Loucy (cell line): Measurements from ENCODE around the gene HS6ST1.

Experiments used
- H2AFZ ChIP-seq: fragments of 200-600 bp; sonication (generic); 2 replicates; pipeline ENCODE4 v1.6.0; 2016; ENCODE audit warnings: antibody characterized with exemption, mild to moderate bottlenecking, low read length, moderate library complexity
- H3F3A ChIP-seq: fragments of 200-600 bp; 2 replicates; pipeline ENCODE4 v1.6.0; 2016; ENCODE audit warnings: antibody characterized with exemption, low read depth, mild to moderate bottlenecking
- H3K27me3 ChIP-seq: fragments of 200-600 bp; sonication (generic); 2 replicates; pipeline ENCODE4 v1.6.1; 2014; ENCODE audit warnings: low read length, mild to moderate bottlenecking; ENCODE audit not compliant: insufficient read depth, poor library complexity, severe bottlenecking
- H3K36me3 ChIP-seq: fragments of 200-600 bp; sonication (generic); 2 replicates; pipeline ENCODE4 v1.6.1; 2016; ENCODE audit warnings: low read length; ENCODE audit not compliant: insufficient read depth
- H3K4me1 ChIP-seq: fragments of 200-600 bp; sonication (generic); 2 replicates; pipeline ENCODE4 v1.5.1; 2014; ENCODE audit warnings: low read length, mild to moderate bottlenecking; ENCODE audit not compliant: insufficient read depth, poor library complexity, severe bottlenecking
- H3K4me2 ChIP-seq: fragments of 200-600 bp; sonication (generic); 2 replicates; pipeline ENCODE4 v1.6.0; 2014; ENCODE audit warnings: antibody characterized with exemption, low read length, low read depth, mild to moderate bottlenecking; ENCODE audit not compliant: poor library complexity, severe bottlenecking
- H3K4me3 ChIP-seq: fragments of 200-600 bp; sonication (generic); 2 replicates; pipeline ENCODE4 v1.5.1; 2014; ENCODE audit warnings: low read length, mild to moderate bottlenecking, mixed read lengths; ENCODE audit not compliant: poor library complexity, severe bottlenecking
- H3K79me2 ChIP-seq: fragments of 200-600 bp; sonication (generic); 2 replicates; pipeline ENCODE4 v1.6.1; 2014; ENCODE audit warnings: low read length; ENCODE audit not compliant: insufficient read depth
- H3K9ac ChIP-seq: fragments of 200-600 bp; sonication (generic); 2 replicates; pipeline ENCODE4 v1.6.0; 2014; ENCODE audit warnings: mild to moderate bottlenecking, low read depth, low read length, moderate library complexity; ENCODE audit not compliant: poor library complexity, severe bottlenecking
- H3K9me2 ChIP-seq: fragments of 200-600 bp; sonication (generic); replicated peaks from 2 replicates; pipeline ENCODE4 v1.6.1; 2016; ENCODE audit warnings: low read depth, low read length, mixed read lengths
- H3K9me3 ChIP-seq: fragments of 200-600 bp; sonication (generic); 2 replicates; pipeline ENCODE4 v1.6.1; 2014; ENCODE audit warnings: mild to moderate bottlenecking, antibody characterized with exemption, low read length, low read depth; ENCODE audit not compliant: insufficient read depth
- H4K20me1 ChIP-seq: fragments of 200-600 bp; sonication (generic); 2 replicates; pipeline ENCODE4 v1.6.0; 2014; ENCODE audit warnings: antibody characterized with exemption, low read length, mild to moderate bottlenecking; ENCODE audit not compliant: insufficient read depth, poor library complexity, severe bottlenecking
- CTCF ChIP-seq: fragments of 200-600 bp; sonication (generic); conservative IDR thresholded peaks from 2 replicates; pipeline ENCODE4 v1.5.1; 2014; ENCODE audit warnings: mild to moderate bottlenecking, antibody characterized with exemption, low read length
- EZH2phosphoT487 ChIP-seq: fragments of 200-600 bp; IDR thresholded peaks from 2 replicates; pipeline ENCODE4 v1.6.1; 2018; ENCODE audit warnings: antibody characterized with exemption, mild to moderate bottlenecking, moderate library complexity, borderline replicate concordance

The HS6ST1 gene

DNA sequence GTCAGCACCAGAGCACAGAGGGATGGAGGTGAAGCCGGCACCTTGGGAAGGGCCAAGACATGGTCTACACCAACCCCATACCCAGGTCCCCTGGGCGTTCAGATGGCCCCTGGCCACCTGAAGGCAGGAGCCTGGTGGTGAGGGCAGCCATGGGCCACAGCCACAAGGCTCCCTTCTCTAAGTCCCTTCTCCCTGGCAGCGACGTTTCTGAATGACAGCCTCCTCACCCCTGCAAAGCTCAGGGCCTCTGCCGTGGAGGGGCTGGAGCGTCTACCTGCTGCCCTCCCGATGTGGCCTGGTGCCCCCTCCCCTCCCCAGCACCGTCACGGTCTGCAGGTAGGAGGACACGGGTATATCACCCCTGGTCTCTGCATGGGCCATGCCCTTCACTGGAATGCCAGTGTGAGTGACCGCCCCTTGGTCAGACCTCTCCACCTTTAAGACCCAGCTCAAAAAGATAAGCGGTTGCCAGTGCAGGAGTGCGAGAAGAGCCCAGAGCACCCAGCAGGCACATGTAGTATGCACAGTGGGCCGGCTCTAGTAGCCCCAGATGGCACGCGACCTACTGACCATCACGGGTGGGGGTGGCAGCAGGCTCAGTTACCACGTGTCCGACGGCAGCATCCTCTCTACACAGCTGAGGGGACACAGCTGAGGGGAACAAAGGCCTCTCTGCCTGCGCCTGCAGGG is 46.6 kb downstream of the HS6ST1 start:
- H3K36me3 ChIP-seq, result peaks cover 98% of the 10 kb centered on the region
- peaks cover 84% of the 10 kb centered on the region for H3K79me2 ChIP-seq
- H3K4me3 ChIP-seq, result no peak overlapping the region
- no peaks in the 10 kb centered on the region for H3K27me3 ChIP-seq
- H3K4me2 ChIP-seq, result no peak overlapping the region
- H3K9ac ChIP-seq, result no peak overlapping the region
- no peaks in the 10 kb centered on the region for H3F3A ChIP-seq
- no peak overlapping the region for H2AFZ ChIP-seq
- H3K9me2 ChIP-seq, result no peaks in the 10 kb centered on the region
- H4K20me1 ChIP-seq, result peaks cover 90% of the 10 kb centered on the region
- no peaks in the 10 kb centered on the region for H3K9me3 ChIP-seq
- no peaks in the 10 kb centered on the region for H3K4me1 ChIP-seq
- TF ChIP-seq CTCF (no peak), EZH2phosphoT487 (no peak)

- Histone ChIP-seq H2AFZ (no peak overlapping the region), H3K36me3 (peaks cover 94% of the 10 kb centered on the region), H3K9me3 (no peaks in the 10 kb centered on the region), H3K4me1 (no peaks in the 10 kb centered on the region), H3K4me2 (no peak overlapping the region), H3K9ac (no peak overlapping the region), H3F3A (no peaks in the 10 kb centered on the region), H4K20me1 (peaks cover 87% of the 10 kb centered on the region), H3K79me2 (peaks cover 79% of the 10 kb centered on the region), H3K27me3 (no peaks in the 10 kb centered on the region), H3K4me3 (no peak overlapping the region), H3K9me2 (no peaks in the 10 kb centered on the region)
- TF ChIP-seq CTCF (no peak), EZH2phosphoT487 (no peak)
These were observed 47.1 kb downstream of the HS6ST1 start for GRCh38 chr2:128271597-128271910.

GRCh38 chr2:128270672-128271596 is 47.7 kb downstream of the HS6ST1 start:
- no peak overlapping the region for H3K4me3 ChIP-seq
- no peak for TF ChIP-seq EZH2phosphoT487
- TF ChIP-seq CTCF, result no peak
- no peak overlapping the region for H3K4me2 ChIP-seq
- no peaks in the 10 kb centered on the region for H3F3A ChIP-seq
- peaks cover 82% of the 10 kb centered on the region for H4K20me1 ChIP-seq
- H3K36me3 ChIP-seq, result peaks cover 93% of the 10 kb centered on the region
- no peaks in the 10 kb centered on the region for H3K9me3 ChIP-seq
- H3K9me2 ChIP-seq, result no peaks in the 10 kb centered on the region
- H2AFZ ChIP-seq, result no peak overlapping the region
- no peaks in the 10 kb centered on the region for H3K4me1 ChIP-seq
- H3K9ac ChIP-seq, result no peak overlapping the region
- no peaks in the 10 kb centered on the region for H3K27me3 ChIP-seq
- H3K79me2 ChIP-seq, result peaks cover 73% of the 10 kb centered on the region
